Tongue (tissue), 2 donors: Measurements from ENCODE around the gene TMEM60. TPM values are rescaled to one million over a fixed set of nuclear protein-coding genes. Genes with fewer than 3 reads are reported as not detected.

Experiments
- DNase-seq: peaks from one replicate; pipeline ENCODE4 v3.0.0-alpha.2; 2015
- total RNA-seq: library from RNA; depleted of rRNA; stranded (reverse); fragments of >200 nt; gene quantifications from one replicate; pipeline ENCODE4 v1.2.3, GENCODE V29; 2014

The TMEM60 gene
- total RNA-seq, 1 donor from 2014 or later, result 11.6 TPM

- no peak for DNase-seq
These were observed 27.9 kb downstream of the TMEM60 start for GRCh38 chr7:77770316-77770715.

- DNase-seq, result no peak
These were observed 31.2 kb downstream of the TMEM60 start for GRCh38 chr7:77766801-77767605.

GRCh38 chr7:77765906-77766800 lies 32.1 kb downstream of the TMEM60 start:
- DNase-seq, result no peak

GRCh38 chr7:77765481-77765880 lies 32.8 kb downstream of the TMEM60 start:
- no peak for DNase-seq

- DNase-seq, result no peak
These were observed 37.3 kb downstream of the TMEM60 start for GRCh38 chr7:77760809-77761453.

GRCh38 chr7:77759294-77759889 lies 38.8 kb downstream of the TMEM60 start:
- DNase-seq, result peak; percentile 89

- DNase-seq, result no peak
These were observed 40.6 kb downstream of the TMEM60 start for GRCh38 chr7:77757589-77757988.

- no peak for DNase-seq
These were observed 45.1 kb downstream of the TMEM60 start for GRCh38 chr7:77753173-77753572.

- no peak for DNase-seq
These were observed 46.2 kb downstream of the TMEM60 start for GRCh38 chr7:77752016-77752415.

- no peak for DNase-seq
These were observed 50.5 kb downstream of the TMEM60 start for GRCh38 chr7:77747718-77748117.

- DNase-seq, result no peak
These were observed 51.1 kb downstream of the TMEM60 start for GRCh38 chr7:77747178-77747577.

GRCh38 chr7:77746824-77747165 lies 51.4 kb downstream of the TMEM60 start:
- no peak for DNase-seq

- DNase-seq, result no peak
These were observed 51.9 kb downstream of the TMEM60 start for GRCh38 chr7:77746164-77746823.

GRCh38 chr7:77745746-77746145 lies 52.5 kb downstream of the TMEM60 start:
- DNase-seq, result no peak

Other genes starting within 250 kb of the TMEM60 start
- 38.7 TPM for gene RSBN1L, start 102.0 kb downstream of the TMEM60 start, total RNA-seq
- 34.3 TPM for gene PHTF2, start 339 bp upstream of the TMEM60 start, total RNA-seq